PC-9 (cell line): ENCODE data around the gene TCF12.

Source experiments
- EZH2 ChIP-seq: fragments of 200-600 bp; sonication (generic); IDR thresholded peaks from 2 replicates; pipeline ENCODE4 v1.8.0; 2017; ENCODE audit warnings: antibody characterized with exemption, low read depth
- TF ChIP-seq, protein P1 (sequence below): fragments of 200-600 bp; sonication (generic); conservative IDR thresholded peaks from 2 replicates; pipeline ENCODE4 v1.6.1; 2017; ENCODE audit warnings: mixed run types, antibody characterized with exemption, mild to moderate bottlenecking, moderate library complexity

DNA sequence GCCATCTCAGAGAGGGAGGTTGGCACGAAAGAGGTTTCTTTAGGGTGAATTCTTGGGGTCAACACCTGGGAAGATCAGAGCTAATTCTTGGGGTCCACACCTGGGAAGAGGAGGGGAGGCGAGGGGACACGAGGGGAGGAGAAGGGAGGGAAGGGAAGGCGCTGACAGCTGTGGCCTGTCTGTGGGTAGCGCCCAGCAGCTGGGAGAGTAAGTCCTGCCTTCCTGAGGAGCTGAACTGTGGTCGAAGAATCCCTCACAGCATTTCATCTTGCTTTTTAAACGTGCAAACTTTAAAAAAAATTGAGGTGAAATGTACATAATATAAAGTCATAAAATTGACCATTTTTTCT, 394.7 kb downstream of the TCF12 start:
- TF ChIP-seq, protein P1, sequence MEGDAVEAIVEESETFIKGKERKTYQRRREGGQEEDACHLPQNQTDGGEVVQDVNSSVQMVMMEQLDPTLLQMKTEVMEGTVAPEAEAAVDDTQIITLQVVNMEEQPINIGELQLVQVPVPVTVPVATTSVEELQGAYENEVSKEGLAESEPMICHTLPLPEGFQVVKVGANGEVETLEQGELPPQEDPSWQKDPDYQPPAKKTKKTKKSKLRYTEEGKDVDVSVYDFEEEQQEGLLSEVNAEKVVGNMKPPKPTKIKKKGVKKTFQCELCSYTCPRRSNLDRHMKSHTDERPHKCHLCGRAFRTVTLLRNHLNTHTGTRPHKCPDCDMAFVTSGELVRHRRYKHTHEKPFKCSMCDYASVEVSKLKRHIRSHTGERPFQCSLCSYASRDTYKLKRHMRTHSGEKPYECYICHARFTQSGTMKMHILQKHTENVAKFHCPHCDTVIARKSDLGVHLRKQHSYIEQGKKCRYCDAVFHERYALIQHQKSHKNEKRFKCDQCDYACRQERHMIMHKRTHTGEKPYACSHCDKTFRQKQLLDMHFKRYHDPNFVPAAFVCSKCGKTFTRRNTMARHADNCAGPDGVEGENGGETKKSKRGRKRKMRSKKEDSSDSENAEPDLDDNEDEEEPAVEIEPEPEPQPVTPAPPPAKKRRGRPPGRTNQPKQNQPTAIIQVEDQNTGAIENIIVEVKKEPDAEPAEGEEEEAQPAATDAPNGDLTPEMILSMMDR = no peak
- no peak for TF ChIP-seq EZH2
